ENCODE measurements around the gene HOXC10. TPM values are rescaled to one million over a fixed set of nuclear protein-coding genes. Genes with fewer than 3 reads are reported as not detected.

The HOXC10 gene
- total RNA-seq, 1 experiment from 2014 or later: not detected

DNA sequence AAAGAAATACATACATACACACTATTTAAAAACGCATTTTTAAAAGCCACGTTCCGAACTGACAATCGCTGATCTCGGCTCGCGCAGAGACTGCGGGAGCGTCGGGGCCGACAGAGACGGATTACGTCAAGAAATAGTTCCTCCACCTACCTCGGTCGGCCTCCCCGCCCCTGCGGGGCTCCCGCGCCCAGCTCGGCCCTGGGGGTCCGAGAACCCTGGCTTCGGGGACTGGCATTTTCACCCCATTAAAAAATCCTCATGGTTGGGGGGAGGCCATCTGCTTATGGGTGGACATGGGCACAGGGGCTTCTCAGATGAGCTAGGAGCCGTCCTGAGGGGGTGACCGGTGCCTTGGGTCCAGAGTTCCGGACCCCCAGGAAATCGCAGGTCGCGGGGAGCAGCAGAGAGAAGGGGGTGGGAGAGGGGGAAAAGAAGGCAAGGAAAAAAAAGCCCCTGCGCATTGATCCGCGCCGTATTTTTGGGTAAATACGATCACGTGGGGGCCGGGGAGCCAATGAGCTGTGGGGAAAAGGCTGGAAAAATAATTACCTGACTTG is 14.7 kb downstream of the HOXC10 start:
- H3K4me3 Mint-ChIP-seq (ENCODE audit: unreplicated experiment): peak overlapping the region; percentile 89
- no peaks in the 10 kb centered on the region for H3K9me3 Mint-ChIP-seq (ENCODE audit: unreplicated experiment)
- CTCF ChIA-PET: interaction anchor here (0.5 to 12.4 kb wide), 22 partner anchors 10 to 257 kb away, joined by 3 to 200 read pairs (median 5); partner anchors contain the start of genes HOXC10, HOXC11, HOXC13 and HOXC5
- H3K36me3 Mint-ChIP-seq (ENCODE audit: insufficient read depth, unreplicated experiment): peaks cover 9% of the 10 kb centered on the region
- peaks cover 12% of the 10 kb centered on the region for H3K4me1 Mint-ChIP-seq (ENCODE audit: insufficient read depth, unreplicated experiment)
- POLR2A ChIA-PET: interaction anchor here (0.6 to 2.7 kb wide), 36 partner anchors 8 to 382 kb away, joined by 3 to 37 read pairs (median 4); partner anchors contain the start of genes CALCOCO1, CBX5, COPZ1 and HNRNPA1
- intact Hi-C loops (cut with micrococcal nuclease): loop anchor here (10.0 kb wide), 1 partner anchor 365 kb away; the partner anchor contains the start of gene GPR84
- TF ChIP-seq, protein P1, sequence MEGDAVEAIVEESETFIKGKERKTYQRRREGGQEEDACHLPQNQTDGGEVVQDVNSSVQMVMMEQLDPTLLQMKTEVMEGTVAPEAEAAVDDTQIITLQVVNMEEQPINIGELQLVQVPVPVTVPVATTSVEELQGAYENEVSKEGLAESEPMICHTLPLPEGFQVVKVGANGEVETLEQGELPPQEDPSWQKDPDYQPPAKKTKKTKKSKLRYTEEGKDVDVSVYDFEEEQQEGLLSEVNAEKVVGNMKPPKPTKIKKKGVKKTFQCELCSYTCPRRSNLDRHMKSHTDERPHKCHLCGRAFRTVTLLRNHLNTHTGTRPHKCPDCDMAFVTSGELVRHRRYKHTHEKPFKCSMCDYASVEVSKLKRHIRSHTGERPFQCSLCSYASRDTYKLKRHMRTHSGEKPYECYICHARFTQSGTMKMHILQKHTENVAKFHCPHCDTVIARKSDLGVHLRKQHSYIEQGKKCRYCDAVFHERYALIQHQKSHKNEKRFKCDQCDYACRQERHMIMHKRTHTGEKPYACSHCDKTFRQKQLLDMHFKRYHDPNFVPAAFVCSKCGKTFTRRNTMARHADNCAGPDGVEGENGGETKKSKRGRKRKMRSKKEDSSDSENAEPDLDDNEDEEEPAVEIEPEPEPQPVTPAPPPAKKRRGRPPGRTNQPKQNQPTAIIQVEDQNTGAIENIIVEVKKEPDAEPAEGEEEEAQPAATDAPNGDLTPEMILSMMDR (IDR thresholded peaks at IDR 0.05; ENCODE audit: unreplicated experiment): no peak
- peak overlapping the region; percentile 97 for H3K27ac Mint-ChIP-seq (ENCODE audit: low read depth, unreplicated experiment)
- BruUV-seq (replicated peaks): no TSS peak
- DNase-seq (ENCODE audit: unreplicated experiment): peak; percentile 90
- no peaks in the 10 kb centered on the region for H3K27me3 Mint-ChIP-seq (ENCODE audit: insufficient read depth, unreplicated experiment)

DNA sequence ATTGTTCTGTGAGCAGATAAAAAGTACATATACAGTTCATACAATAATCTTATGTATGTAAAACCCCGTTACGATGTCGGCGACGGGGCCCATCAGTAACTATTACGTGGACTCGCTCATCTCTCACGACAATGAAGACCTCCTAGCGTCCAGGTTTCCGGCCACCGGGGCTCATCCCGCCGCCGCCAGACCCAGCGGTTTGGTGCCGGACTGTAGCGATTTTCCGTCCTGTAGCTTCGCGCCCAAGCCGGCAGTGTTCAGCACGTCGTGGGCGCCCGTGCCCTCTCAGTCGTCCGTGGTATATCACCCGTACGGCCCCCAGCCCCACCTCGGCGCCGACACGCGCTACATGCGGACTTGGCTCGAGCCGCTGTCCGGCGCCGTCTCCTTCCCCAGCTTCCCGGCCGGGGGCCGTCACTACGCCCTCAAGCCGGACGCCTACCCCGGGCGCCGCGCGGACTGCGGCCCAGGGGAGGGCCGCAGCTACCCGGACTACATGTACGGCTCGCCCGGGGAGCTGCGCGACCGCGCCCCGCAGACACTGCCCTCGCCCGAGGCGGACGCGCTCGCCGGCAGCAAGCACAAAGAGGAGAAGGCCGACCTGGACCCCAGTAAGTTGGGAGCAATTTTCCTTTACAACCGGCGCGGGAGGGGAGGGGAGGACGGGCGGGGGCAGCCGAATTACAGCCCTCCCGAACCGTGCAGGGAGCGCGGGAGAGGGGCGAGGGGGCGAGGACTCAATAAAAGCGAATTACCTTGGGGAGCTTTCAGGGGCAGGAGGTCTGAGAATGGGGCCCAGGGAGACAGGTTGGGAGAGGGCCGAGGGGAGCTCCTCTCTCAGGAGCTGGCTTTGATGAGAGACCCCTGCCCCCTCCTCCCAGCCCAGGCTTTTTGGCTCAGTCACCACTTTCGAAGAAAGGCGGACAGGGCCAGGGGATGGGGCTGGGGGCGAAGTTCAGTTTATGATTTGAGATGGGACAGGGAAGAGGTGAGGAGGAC is 15.5 kb downstream of the HOXC10 start, which contains the start of gene HOXC9:
Gene HOXC9 (plus strand): TSS at position 46 of the 999 bp plus-strand sequence. CDS start 28 bp downstream, at position 74.
- Mint-ChIP-seq H3K36me3 (ENCODE audit: insufficient read depth, unreplicated experiment) (peaks cover 9% of the 10 kb centered on the region), H3K27me3 (ENCODE audit: insufficient read depth, unreplicated experiment) (no peaks in the 10 kb centered on the region), H3K4me1 (ENCODE audit: insufficient read depth, unreplicated experiment) (peaks cover 12% of the 10 kb centered on the region), H3K4me3 (ENCODE audit: unreplicated experiment) (peak within 1 kb of the TSS; percentile 89), H3K27ac (ENCODE audit: low read depth, unreplicated experiment) (peak within 1 kb of the TSS; percentile 97), H3K9me3 (ENCODE audit: unreplicated experiment) (no peaks in the 10 kb centered on the region)
- ChIA-PET POLR2A (interaction anchor here (0.6 to 2.7 kb wide), 36 partner anchors 9 to 382 kb away, joined by 3 to 37 read pairs (median 4); partner anchors contain the start of genes CALCOCO1, CBX5, COPZ1 and HNRNPA1), CTCF (interaction anchor here (0.5 to 12.4 kb wide), 20 partner anchors 13 to 358 kb away, joined by 3 to 200 read pairs (median 4); partner anchors contain the start of genes HOXC10, HOXC13 and HOXC5)
- TF ChIP-seq, protein P1 (IDR thresholded peaks at IDR 0.05; ENCODE audit: unreplicated experiment): no peak
- DNase-seq (ENCODE audit: unreplicated experiment): peak; percentile 35
- intact Hi-C loops (cut with micrococcal nuclease): loop anchor here (10.0 kb wide), 1 partner anchor 364 kb away; the partner anchor contains the start of gene GPR84
- TSS peak; percentile 84 for BruUV-seq (replicated peaks)

DNA sequence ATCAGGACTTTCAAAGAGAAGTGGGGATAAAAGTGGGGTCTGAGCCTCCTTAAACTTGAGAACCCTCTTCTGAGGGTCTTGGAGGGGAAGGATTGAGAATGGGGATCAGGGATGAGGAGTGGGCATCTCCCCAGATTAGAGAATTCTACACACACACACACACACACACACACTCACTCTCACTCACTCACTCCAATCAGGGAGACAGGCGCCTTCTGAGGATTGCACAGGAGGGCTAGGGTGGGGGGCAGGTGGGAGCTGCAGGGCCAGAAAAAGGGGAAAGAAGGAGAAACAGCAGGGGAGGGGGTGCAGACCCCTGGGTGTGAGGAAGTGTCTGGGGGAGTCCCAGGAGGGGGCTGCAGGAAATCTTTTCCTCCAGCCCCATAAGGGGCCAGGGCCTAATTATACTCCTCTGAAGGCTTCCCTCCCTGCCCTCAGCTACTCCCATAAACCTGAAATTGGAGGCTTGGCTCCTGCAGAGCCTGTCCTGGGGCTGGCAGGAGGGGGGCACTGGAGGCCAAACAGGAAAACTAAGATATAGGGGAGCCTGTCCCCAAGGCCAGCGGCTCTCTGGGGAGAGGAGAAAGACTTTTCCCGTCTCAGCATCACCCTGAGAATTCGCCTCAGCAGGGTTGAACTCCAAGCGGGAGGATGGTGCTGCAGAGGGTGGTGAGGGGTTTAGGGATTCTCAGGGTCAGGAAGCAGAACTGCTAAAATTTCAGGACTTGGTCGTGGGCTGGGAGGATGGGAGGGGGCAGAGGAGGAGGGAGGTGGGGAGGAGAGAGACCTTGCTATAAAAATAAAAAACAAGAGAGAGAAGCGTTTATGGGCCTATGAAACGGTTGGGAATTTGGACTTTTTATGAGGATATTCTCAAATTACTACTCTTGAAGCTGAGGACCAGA is 16.6 kb downstream of the HOXC10 start:
- Mint-ChIP-seq H3K4me1 (ENCODE audit: insufficient read depth, unreplicated experiment) (peaks cover 16% of the 10 kb centered on the region), H3K27me3 (ENCODE audit: insufficient read depth, unreplicated experiment) (no peaks in the 10 kb centered on the region), H3K36me3 (ENCODE audit: insufficient read depth, unreplicated experiment) (peaks cover 9% of the 10 kb centered on the region), H3K4me3 (ENCODE audit: unreplicated experiment) (peak overlapping the region; percentile 89), H3K9me3 (ENCODE audit: unreplicated experiment) (no peaks in the 10 kb centered on the region), H3K27ac (ENCODE audit: low read depth, unreplicated experiment) (peak overlapping the region; percentile 97)
- ChIA-PET POLR2A (interaction anchor here (1.2 to 2.7 kb wide), 9 partner anchors 15 to 278 kb away, joined by 4 to 37 read pairs (median 11); partner anchors contain the start of genes CBX5, HNRNPA1, HOTAIR and HOXC11), CTCF (interaction anchor here (0.6 to 12.4 kb wide), 12 partner anchors 14 to 320 kb away, joined by 3 to 200 read pairs (median 6); partner anchors contain the start of gene HOXC5)
- TF ChIP-seq, protein P1 (IDR thresholded peaks at IDR 0.05; ENCODE audit: unreplicated experiment): no peak
- no peak for DNase-seq (ENCODE audit: unreplicated experiment)
- no TSS peak for BruUV-seq (replicated peaks)
- intact Hi-C loops (cut with micrococcal nuclease): loop anchor here (10.0 kb wide), 1 partner anchor 363 kb away; the partner anchor contains the start of gene GPR84

All from MCF 10A (cell line).